Tibial nerve (tissue), 4 donors: ENCODE data around the gene CHD2. TPM values are rescaled to one million over a fixed set of nuclear protein-coding genes. Genes with fewer than 3 reads are reported as not detected.
A peak's percentile ranks its signal among the peaks of the same experiment; 100 is the strongest.

Experiments used
- DNase-seq, 2 donors: peaks; one replicate each; pipeline ENCODE4 v3.0.0-alpha.2; 2019; ENCODE audit warnings: low spot score in 2 of 2
- H3K27ac ChIP-seq, 4 donors: fragments of 200-600 bp; sonication (generic) in 3 of 4; one replicate each; pipeline ENCODE4 v1.5.1; 2017 to 2019; ENCODE audit warnings: mild to moderate bottlenecking in 1 of 4
- H3K27me3 ChIP-seq, 2 donors: fragments of 200-600 bp; sonication (generic) in 1 of 2; one replicate each; pipeline versions ENCODE4 v1.5.1 to v1.6.0; 2017 to 2019
- H3K36me3 ChIP-seq, 3 donors: fragments of 200-600 bp; sonication (generic); one replicate each; pipeline ENCODE4 v1.5.1; 2018 to 2019
- H3K4me1 ChIP-seq, 4 donors: fragments of 200-600 bp; sonication (generic) in 3 of 4; one replicate each; pipeline ENCODE4 v1.5.1; 2017 to 2019
- H3K4me3 ChIP-seq, 4 donors: fragments of 200-600 bp; sonication (generic) in 3 of 4; one replicate each; pipeline ENCODE4 v1.5.1; 2017 to 2019; ENCODE audit warnings: mild to moderate bottlenecking in 1 of 4, moderate library complexity in 1 of 4
- H3K9me3 ChIP-seq, 4 donors: fragments of 200-600 bp; sonication (generic) in 3 of 4; one replicate each; pipeline ENCODE4 v1.5.1; 2017 to 2019
- EP300 ChIP-seq, 2 donors: sonication (generic); formaldehyde crosslinking; IDR thresholded peaks; one replicate each; pipeline ENCODE4 v1.6.1; 2017; ENCODE audit warnings: antibody characterized with exemption in 2 of 2, mild to moderate bottlenecking in 1 of 2
- POLR2A ChIP-seq, 2 donors: fragments of 450-650 bp; IDR thresholded peaks; one replicate each; pipeline ENCODE4 v1.6.1; 2017; ENCODE audit warnings: antibody characterized with exemption in 2 of 2, mild to moderate bottlenecking in 2 of 2, moderate library complexity in 2 of 2
- WGBS, 2 donors: methylation state at CpG; one replicate each; pipeline ENCODE4 v1.1.5; 2018; 5-methylcytosine and 5-hydroxymethylcytosine counted together
- total RNA-seq, 4 donors: library from RNA; depleted of rRNA; stranded (reverse); fragments of >200 nt; gene quantifications; one replicate each; pipeline ENCODE4 v1.1.0, GENCODE V29; 2016
- TF ChIP-seq, protein P1 (sequence below), 5 experiments: fragments of 200-600 bp in 3 of 5; fragments of 450-650 bp in 2 of 5; sonication (generic) in 3 of 5; IDR thresholded peaks; one replicate each; pipeline ENCODE4 v1.5.1; 2016 to 2019; ENCODE audit warnings: antibody characterized with exemption in 5 of 5, mild to moderate bottlenecking in 3 of 5, moderate library complexity in 2 of 5

CHD2 gene
- total RNA-seq, 4 donors from 2014 or later, result 96.5 to 133 (median 102) TPM

DNA sequence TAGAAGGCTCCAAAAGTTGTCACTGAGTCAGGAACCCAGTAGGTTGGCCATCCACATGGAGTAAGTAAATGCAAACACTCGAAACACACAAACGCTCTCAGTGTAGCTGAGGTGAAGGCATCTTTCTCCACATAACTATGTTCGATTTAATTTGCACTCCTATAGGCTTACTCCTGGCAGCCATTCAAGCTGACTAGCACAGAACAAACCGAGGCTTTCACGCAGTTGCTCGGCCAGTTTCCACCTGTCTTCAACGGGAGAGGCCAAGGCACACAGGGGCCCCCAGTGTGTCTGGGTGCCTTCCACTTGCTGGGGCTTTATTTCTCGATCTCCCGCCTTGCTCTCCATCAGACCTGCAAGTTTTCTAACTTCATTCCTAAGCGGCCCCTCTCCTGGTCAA lies 170.0 kb downstream of the CHD2 start:
- TF ChIP-seq POLR2A (IDR thresholded peaks at IDR 0.05) (no peak), EP300 (IDR thresholded peaks at IDR 0.05) (no peak)
- TF ChIP-seq, protein P1, sequence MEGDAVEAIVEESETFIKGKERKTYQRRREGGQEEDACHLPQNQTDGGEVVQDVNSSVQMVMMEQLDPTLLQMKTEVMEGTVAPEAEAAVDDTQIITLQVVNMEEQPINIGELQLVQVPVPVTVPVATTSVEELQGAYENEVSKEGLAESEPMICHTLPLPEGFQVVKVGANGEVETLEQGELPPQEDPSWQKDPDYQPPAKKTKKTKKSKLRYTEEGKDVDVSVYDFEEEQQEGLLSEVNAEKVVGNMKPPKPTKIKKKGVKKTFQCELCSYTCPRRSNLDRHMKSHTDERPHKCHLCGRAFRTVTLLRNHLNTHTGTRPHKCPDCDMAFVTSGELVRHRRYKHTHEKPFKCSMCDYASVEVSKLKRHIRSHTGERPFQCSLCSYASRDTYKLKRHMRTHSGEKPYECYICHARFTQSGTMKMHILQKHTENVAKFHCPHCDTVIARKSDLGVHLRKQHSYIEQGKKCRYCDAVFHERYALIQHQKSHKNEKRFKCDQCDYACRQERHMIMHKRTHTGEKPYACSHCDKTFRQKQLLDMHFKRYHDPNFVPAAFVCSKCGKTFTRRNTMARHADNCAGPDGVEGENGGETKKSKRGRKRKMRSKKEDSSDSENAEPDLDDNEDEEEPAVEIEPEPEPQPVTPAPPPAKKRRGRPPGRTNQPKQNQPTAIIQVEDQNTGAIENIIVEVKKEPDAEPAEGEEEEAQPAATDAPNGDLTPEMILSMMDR (IDR thresholded peaks at IDR 0.05), result no peak

DNA sequence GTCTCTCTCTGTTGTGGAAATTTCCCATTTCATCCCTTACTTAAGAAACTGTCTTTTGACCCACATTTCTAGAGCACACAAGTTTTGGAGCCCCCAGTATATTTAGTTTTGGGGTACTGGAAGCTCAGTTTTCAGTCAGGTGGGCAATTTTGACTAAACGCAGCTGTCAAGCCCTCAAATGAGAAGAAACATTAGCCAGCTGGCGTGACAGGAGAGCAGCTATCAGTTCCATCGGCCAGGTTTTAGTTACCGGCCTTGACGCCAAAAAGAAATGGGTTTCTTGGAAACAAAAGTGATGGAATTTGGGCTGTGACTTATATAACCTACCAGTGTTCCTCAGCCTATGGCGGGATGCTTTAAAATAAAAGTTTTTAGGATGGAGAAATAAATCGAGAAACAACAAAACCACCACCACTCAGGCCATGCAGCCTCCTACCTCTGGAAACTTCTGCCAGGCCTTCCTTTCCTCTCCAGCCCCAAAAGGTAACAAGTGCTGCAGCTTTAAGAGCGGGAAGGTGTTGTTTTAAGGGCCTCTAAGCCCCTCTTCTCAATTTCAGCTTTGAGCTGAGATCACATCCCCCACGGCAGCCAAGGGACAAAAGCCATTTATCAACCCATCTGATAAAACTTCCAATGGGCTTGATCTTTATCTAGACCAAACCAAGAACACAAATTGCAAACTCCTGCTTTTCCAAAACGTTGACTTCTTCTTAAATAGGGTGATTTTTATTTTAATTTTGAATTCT lies 170.6 kb downstream of the CHD2 start:
- peak overlapping the region in 3 of 4 donors; percentile 66 to 93 (median 86) for H3K27ac ChIP-seq
- no peak for DNase-seq
- WGBS, 2 donors, result 57 to 70% methylated on average over 10 of the region's 10 CpGs
- peaks cover 0 to 6% (median 0%) of the 10 kb centered on the region in 3 donors for H3K36me3 ChIP-seq
- TF ChIP-seq POLR2A (IDR thresholded peaks at IDR 0.05) (no peak), EP300 (IDR thresholded peaks at IDR 0.05) (no peak)
- TF ChIP-seq, protein P1 (IDR thresholded peaks at IDR 0.05), result no peak
- peak overlapping the region; percentile 57 to 82 (median 60) for H3K4me3 ChIP-seq
- H3K27me3 ChIP-seq, result peaks cover 0 to 4% of the 10 kb centered on the region in 2 donors
- H3K9me3 ChIP-seq, result no peaks in the 10 kb centered on the region
- peaks cover 0 to 74% (median 8%) of the 10 kb centered on the region in 4 donors for H3K4me1 ChIP-seq

More for the DNA sequence above, 170.0 kb downstream of the CHD2 start:
- Histone ChIP-seq H3K36me3 (peaks cover 0 to 11% (median 0%) of the 10 kb centered on the region in 3 donors), H3K4me3 (peak overlapping the region; percentile 57 to 82 (median 60)), H3K4me1 (peaks cover 0 to 80% (median 8%) of the 10 kb centered on the region in 4 donors), H3K9me3 (no peaks in the 10 kb centered on the region), H3K27me3 (peaks cover 0 to 4% of the 10 kb centered on the region in 2 donors), H3K27ac (peak overlapping the region in 2 of 4 donors; percentile 86 to 93)
- 70 to 80% methylated on average over 10 of the region's 10 CpGs for WGBS, 2 donors
- DNase-seq, result no peak

DNA sequence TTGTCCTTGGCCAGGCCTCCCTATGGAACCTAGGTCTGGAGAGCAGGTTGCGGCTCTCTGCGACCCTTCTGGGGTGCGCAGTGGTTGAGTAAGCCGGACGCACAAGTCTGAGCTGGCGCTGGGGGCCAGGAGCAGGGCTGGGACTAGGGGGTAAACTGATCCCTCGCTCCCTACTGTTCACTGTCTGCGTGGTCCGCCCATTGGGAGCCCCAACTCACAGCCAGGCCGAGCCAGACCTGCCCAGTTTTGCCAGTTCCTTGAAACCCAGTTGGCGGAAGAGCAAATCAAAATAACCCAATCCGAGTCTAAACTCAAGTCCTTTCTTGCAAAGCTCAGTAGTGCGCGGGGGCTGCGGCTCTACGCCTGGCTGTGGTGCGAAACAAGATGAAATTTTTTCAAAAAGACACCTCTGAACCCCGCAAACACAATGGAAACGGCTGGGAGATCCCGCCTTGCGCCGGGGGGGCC lies 171.4 kb downstream of the CHD2 start:
- Histone ChIP-seq H3K27ac (peak overlapping the region; percentile 66 to 93 (median 82)), H3K4me1 (peaks cover 0 to 70% (median 8%) of the 10 kb centered on the region in 4 donors), H3K27me3 (peaks cover 0 to 4% of the 10 kb centered on the region in 2 donors), H3K4me3 (peak overlapping the region; percentile 57 to 82 (median 60)), H3K9me3 (no peaks in the 10 kb centered on the region), H3K36me3 (no peaks in the 10 kb centered on the region)
- TF ChIP-seq, protein P1 (IDR thresholded peaks at IDR 0.05), result no peak
- TF ChIP-seq POLR2A (IDR thresholded peaks at IDR 0.05), result no peak
- TF ChIP-seq EP300 (IDR thresholded peaks at IDR 0.05), result no peak
- DNase-seq, result no peak
- WGBS, 2 donors, result 25 to 31% methylated on average over 18 to 19 of the region's 22 CpGs

GRCh38 chr15:93072011-93072410 lies 171.9 kb downstream of the CHD2 start:
- Histone ChIP-seq H3K4me3 (peak overlapping the region; percentile 57 to 82 (median 60)), H3K9me3 (no peaks in the 10 kb centered on the region), H3K36me3 (no peaks in the 10 kb centered on the region), H3K4me1 (peaks cover 0 to 66% (median 8%) of the 10 kb centered on the region in 4 donors), H3K27ac (peak overlapping the region; percentile 66 to 93 (median 82)), H3K27me3 (peaks cover 0 to 4% of the 10 kb centered on the region in 2 donors)
- DNase-seq, result no peak
- TF ChIP-seq, protein P1 (IDR thresholded peaks at IDR 0.05), result no peak
- TF ChIP-seq EP300 (IDR thresholded peaks at IDR 0.05), result peak; percentile 32 to 57
- WGBS, 2 donors, result 1 to 3% methylated on average over 10 of the region's 10 CpGs
